GM12878 (cell line): Measurements from ENCODE around the gene PCNX4. TPM values are rescaled to one million over a fixed set of nuclear protein-coding genes. Genes with fewer than 3 reads are reported as not detected.

ENCODE experiments used
- ATAC-seq: fragments of 200-7000 bp; cut with Tn5 transposase; 3 replicates; pipeline ENCODE4 v1.9.1; 2020; ENCODE audit warnings: mild to moderate bottlenecking, moderate library complexity
- BruUV-seq: library from RNA; stranded (reverse); fragments of 400-500 nt; replicated peaks from 2 replicates; lab custom pipeline; 2021; lab: Mats Ljungman, UMichigan
- CTCF ChIA-PET: fragments of 300-600 bp; sonication (Branson Sonifier 250); formaldehyde crosslinking; extraction: SDS; loops from one replicate; lab custom pipeline; 2021; ENCODE audit warnings: inconsistent platforms; lab: Yijun Ruan, JAX
- POLR2A ChIA-PET: fragments of 350-600 bp; formaldehyde crosslinking; extraction: SDS; loops from one replicate; lab custom pipeline; 2021; ENCODE audit warnings: inconsistent platforms; lab: Charles Lee
- RAD21 ChIA-PET: fragments of 300-600 bp; sonication (Branson Sonifier 250); formaldehyde crosslinking; loops from one replicate; lab custom pipeline; 2023; ENCODE audit warnings: antibody characterized with exemption; ENCODE audit not compliant: unreplicated experiment; lab: Charles Lee
- SMC1A ChIA-PET: fragments of 300-600 bp; sonication (Branson Sonifier 250); formaldehyde crosslinking; loops from one replicate; lab custom pipeline; 2023; ENCODE audit not compliant: unreplicated experiment, uncharacterized antibody; lab: Charles Lee
- DNase-seq: peaks from one replicate; pipeline ENCODE4 v3.0.0-alpha.2; 2011; ENCODE audit warnings: low read depth, low spot score
- FAIRE-seq: peaks from 3 replicates; lab custom pipeline; 2011; peaks lifted over from hg19 to GRCh38; lab: Jason Lieb, UNC
- H2AFZ ChIP-seq: 2 replicates; pipeline ENCODE4 v1.6.0; 2011; ENCODE audit warnings: low read depth, low read length, control low read depth; ENCODE audit not compliant: control insufficient read depth
- H3K27ac ChIP-seq: 2 replicates; pipeline ENCODE4 v1.5.1; 2011; ENCODE audit warnings: control low read depth; ENCODE audit not compliant: control insufficient read depth, insufficient read depth
- H3K27me3 ChIP-seq, 2 experiments: replicated peaks in 1 of 2; 2 replicates each; pipeline versions ENCODE4 v1.6.0 to v1.6.1; 2011; ENCODE audit warnings: low read length in 1 of 2; ENCODE audit not compliant: control insufficient read depth in 2 of 2, insufficient read depth in 2 of 2
- H3K36me3 ChIP-seq, 2 experiments: 2 replicates each; pipeline ENCODE4 v1.5.1; 2011; ENCODE audit warnings: low read length in 1 of 2; ENCODE audit not compliant: control insufficient read depth in 2 of 2, insufficient read depth in 2 of 2
- H3K4me1 ChIP-seq: 2 replicates; pipeline ENCODE4 v1.6.1; 2011; ENCODE audit warnings: mild to moderate bottlenecking, low read length, moderate library complexity, mixed read lengths; ENCODE audit not compliant: control insufficient read depth, insufficient read depth
- H3K4me2 ChIP-seq: 2 replicates; pipeline ENCODE4 v1.6.0; 2011; ENCODE audit warnings: control low read depth; ENCODE audit not compliant: control insufficient read depth, insufficient read depth
- H3K4me3 ChIP-seq: fragments of 200-600 bp; sonication (generic); 2 replicates; pipeline ENCODE4 v1.5.1; 2016
- H3K79me2 ChIP-seq: 2 replicates; pipeline ENCODE4 v1.6.0; 2011; ENCODE audit warnings: low read length; ENCODE audit not compliant: control insufficient read depth, insufficient read depth
- H3K9ac ChIP-seq: 2 replicates; pipeline ENCODE4 v1.8.0; 2011; ENCODE audit warnings: low read length, control low read depth, mixed read lengths; ENCODE audit not compliant: control insufficient read depth, insufficient read depth
- H3K9me3 ChIP-seq: replicated peaks from 3 replicates; pipeline ENCODE4 v1.5.1; 2011; ENCODE audit warnings: mild to moderate bottlenecking, low read length; ENCODE audit not compliant: control insufficient read depth, insufficient read depth
- H4K20me1 ChIP-seq: 2 replicates; pipeline ENCODE4 v1.6.0; 2011; ENCODE audit not compliant: control insufficient read depth, insufficient read depth
- ASH2L ChIP-seq: fragments of 300-600, 200-600 bp; sonication (generic); IDR thresholded peaks from 2 replicates; pipeline ENCODE4 v1.6.1; 2017; ENCODE audit warnings: low read depth, mild to moderate bottlenecking, borderline replicate concordance
- BHLHE40 ChIP-seq, 2 experiments: fragments of 450-650 bp in 1 of 2; IDR thresholded peaks; 2 replicates each; pipeline ENCODE4 v1.6.1; 2011 to 2017; ENCODE audit warnings: low read depth in 2 of 2, borderline replicate concordance in 1 of 2, improper control_type of control experiment in 1 of 2, low read length in 1 of 2, mild to moderate bottlenecking in 1 of 2
- FOXM1 ChIP-seq: IDR thresholded peaks from 2 replicates; pipeline ENCODE4 v1.6.1; 2012; ENCODE audit warnings: low read depth, mild to moderate bottlenecking, inconsistent platforms, low read length, moderate library complexity
- JUNB ChIP-seq: IDR thresholded peaks from 2 replicates; pipeline ENCODE4 v1.6.1; 2016; ENCODE audit warnings: antibody characterized with exemption, mild to moderate bottlenecking
- KAT2A ChIP-seq: conservative IDR thresholded peaks from 2 replicates; pipeline ENCODE4 v1.6.1; 2011; ENCODE audit warnings: low read depth, low read length; ENCODE audit not compliant: control insufficient read depth
- KDM1A ChIP-seq: fragments of 200-600 bp; sonication (generic); IDR thresholded peaks from 2 replicates; pipeline ENCODE4 v1.6.1; 2016; ENCODE audit warnings: borderline replicate concordance
- LARP7 ChIP-seq: fragments of 450-650 bp; IDR thresholded peaks from 2 replicates; pipeline ENCODE4 v1.6.1; 2017; ENCODE audit warnings: mild to moderate bottlenecking
- NBN ChIP-seq: fragments of 450-650 bp; IDR thresholded peaks from 2 replicates; pipeline ENCODE4 v1.6.1; 2016
- RFX5 ChIP-seq: IDR thresholded peaks from 2 replicates; pipeline ENCODE4 v1.6.1; 2011; ENCODE audit warnings: low read depth, low read length, improper control_type of control experiment
- SPI1 ChIP-seq: IDR thresholded peaks from 2 replicates; pipeline ENCODE4 v1.6.1; 2011; ENCODE audit warnings: low read depth, mild to moderate bottlenecking, low read length, moderate library complexity, borderline replicate concordance; ENCODE audit not compliant: insufficient read depth
- STAT1 ChIP-seq: fragments of 450-650 bp; conservative IDR thresholded peaks from 2 replicates; pipeline ENCODE4 v1.6.1; 2014; ENCODE audit warnings: antibody characterized with exemption, mild to moderate bottlenecking
- SUZ12 ChIP-seq: fragments of 200-600 bp; sonication (generic); IDR thresholded peaks from one replicate; pipeline ENCODE4 v1.6.1; 2018; ENCODE audit warnings: antibody characterized with exemption, mild to moderate bottlenecking; ENCODE audit not compliant: unreplicated experiment
- USF2 ChIP-seq: IDR thresholded peaks from 2 replicates; pipeline ENCODE4 v1.6.1; 2011; ENCODE audit warnings: low read depth, low read length, improper control_type of control experiment, borderline replicate concordance
- WRNIP1 ChIP-seq: IDR thresholded peaks from 2 replicates; pipeline ENCODE4 v1.6.1; 2011; ENCODE audit warnings: low read depth, low read length, improper control_type of control experiment, borderline replicate concordance
- ZNF687 ChIP-seq: fragments of 450-650 bp; IDR thresholded peaks from 2 replicates; pipeline ENCODE4 v1.6.1; 2017; ENCODE audit warnings: mild to moderate bottlenecking, moderate library complexity
- ZZZ3 ChIP-seq: IDR thresholded peaks from 2 replicates; pipeline ENCODE4 v1.6.1; 2011; ENCODE audit warnings: low read depth; ENCODE audit not compliant: control insufficient read depth, insufficient read length
- WGBS: methylation state at CpG from one replicate; pipeline ENCODE4 v1.1.6; 2016; ENCODE audit warnings: low lambda C conversion rate; ENCODE audit not compliant: insufficient replicate concordance, insufficient coverage; ENCODE audit errors: missing lambda C conversion rate; 5-methylcytosine and 5-hydroxymethylcytosine counted together
- in situ Hi-C: fragments of 300-500 bp; cut with MboI; formaldehyde crosslinking; loops from 9 replicates; pipeline ENCODE4 v1.14.3; 2018; ENCODE audit warnings: mixed read lengths
- intact Hi-C: fragments of 100-400 bp; cut with micrococcal nuclease; formaldehyde crosslinking; loops from one replicate; pipeline ENCODE4 v1.14.2; 2022; ENCODE audit not compliant: unreplicated experiment
- polyA plus RNA-seq, 11 experiments: library from polyadenylated mRNA; depleted of rRNA in 4 of 11; unstranded in 6 of 11; stranded (reverse) in 5 of 11; fragments of >200 nt; fragmentation: Nextera tagmentation in 4 of 11; fragmentation: Illumina TruSeq in 1 of 11; extraction: Ambion mirVana in 4 of 11; extraction: Trizol in 1 of 11; gene quantifications; 1 replicate in 1 of 11; 2 replicates in 10 of 11; pipeline versions ENCODE4 v1.2.1 to v1.2.3, GENCODE V29; 2011 to 2016; ENCODE audit warnings: inconsistent platforms in 2 of 11, missing spikeins in 2 of 11, low read depth in 1 of 11
- total RNA-seq, 4 experiments: library from RNA; depleted of rRNA in 3 of 4; stranded (reverse); fragments of >200 nt in 3 of 4; fragmentation: Illumina TruSeq in 1 of 4; extraction: Trizol in 1 of 4; gene quantifications; 2 replicates each; pipeline versions ENCODE4 v1.2.1 to v1.2.3, GENCODE V29; 2013 to 2021

PCNX4 gene
- total and polyA plus RNA-seq, 10 of the 15 experiments (the other 5 are each of a cell fraction or from before 2014, with no cell fraction given) = 13.8 to 56.6 (median 39.4) TPM

- TF ChIP-seq ZNF687 (peak; percentile 49; the same call in 1 of the 2 replicates), JUNB (no peak), WRNIP1 (no peak), RFX5 (no peak)
These were observed 122.3 kb downstream of the PCNX4 start (continued) for GRCh38 chr14:60214003-60214402.

GRCh38 chr14:60214415-60215126 lies 122.8 kb downstream of the PCNX4 start:
- FAIRE-seq = no peak
- ChIA-PET CTCF (interaction anchor here (1.0 to 6.3 kb wide), 10 partner anchors 8 to 133 kb away, joined by 3 to 38 read pairs (median 8); partner anchors contain the start of gene PPM1A), POLR2A (interaction anchor here (1.5 to 15.6 kb wide), 5 partner anchors 10 to 116 kb away, joined by 3 to 251 read pairs (median 92); partner anchors contain the start of gene PPM1A), RAD21 (interaction anchor here (1.1 to 15.8 kb wide), 8 partner anchors 8 to 114 kb away, joined by 3 to 446 read pairs (median 10); partner anchors contain the start of gene PPM1A), SMC1A (interaction anchor here (0.7 to 17.6 kb wide), 12 partner anchors 10 to 117 kb away, joined by 3 to 303 read pairs (median 7); partner anchors contain the start of gene PPM1A)
- H3K79me2 ChIP-seq = no peaks in the 10 kb centered on the region
- no peak overlapping the region for H2AFZ ChIP-seq
- no peak for ATAC-seq
- intact Hi-C loops (no loop called here), in situ Hi-C loops (no loop called here)
- 45% methylated on average over 1 of the region's 1 CpG for WGBS
- no peaks in the 10 kb centered on the region for H4K20me1 ChIP-seq
- H3K4me2 ChIP-seq = no peak overlapping the region; the same call in 1 of the 2 replicates
- no peaks in the 10 kb centered on the region for H3K27me3 ChIP-seq
- H3K4me1 ChIP-seq = peaks cover 35% of the 10 kb centered on the region
- no peak overlapping the region for H3K4me3 ChIP-seq
- H3K9me3 ChIP-seq = no peaks in the 10 kb centered on the region
- no peak for DNase-seq
- TF ChIP-seq KAT2A = no peak
- TF ChIP-seq KDM1A = no peak
- no peak for TF ChIP-seq SPI1
- no peak for TF ChIP-seq LARP7
- TF ChIP-seq JUNB = no peak
- no peak for TF ChIP-seq ASH2L
- TF ChIP-seq USF2 = no peak
- no peak for TF ChIP-seq FOXM1
- TF ChIP-seq SUZ12 = no peak
- TF ChIP-seq ZZZ3 = no peak
- no peak for TF ChIP-seq STAT1
- TF ChIP-seq NBN = no peak
- TF ChIP-seq BHLHE40 (IDR thresholded peaks at IDR 0.05; ENCODE audit: borderline replicate concordance in 1 of 2, low read depth in 2 of 2, low read length in 1 of 2) = no peak
- BruUV-seq = no TSS peak
- H3K36me3 ChIP-seq = no peaks in the 10 kb centered on the region
- H3K9ac ChIP-seq = no peak overlapping the region
- H3K27ac ChIP-seq = peak overlapping the region; percentile 93; the same call in 1 of the 2 replicates
